Measurements from ENCODE around the gene TRIP6.

Gene TRIP6

DNA sequence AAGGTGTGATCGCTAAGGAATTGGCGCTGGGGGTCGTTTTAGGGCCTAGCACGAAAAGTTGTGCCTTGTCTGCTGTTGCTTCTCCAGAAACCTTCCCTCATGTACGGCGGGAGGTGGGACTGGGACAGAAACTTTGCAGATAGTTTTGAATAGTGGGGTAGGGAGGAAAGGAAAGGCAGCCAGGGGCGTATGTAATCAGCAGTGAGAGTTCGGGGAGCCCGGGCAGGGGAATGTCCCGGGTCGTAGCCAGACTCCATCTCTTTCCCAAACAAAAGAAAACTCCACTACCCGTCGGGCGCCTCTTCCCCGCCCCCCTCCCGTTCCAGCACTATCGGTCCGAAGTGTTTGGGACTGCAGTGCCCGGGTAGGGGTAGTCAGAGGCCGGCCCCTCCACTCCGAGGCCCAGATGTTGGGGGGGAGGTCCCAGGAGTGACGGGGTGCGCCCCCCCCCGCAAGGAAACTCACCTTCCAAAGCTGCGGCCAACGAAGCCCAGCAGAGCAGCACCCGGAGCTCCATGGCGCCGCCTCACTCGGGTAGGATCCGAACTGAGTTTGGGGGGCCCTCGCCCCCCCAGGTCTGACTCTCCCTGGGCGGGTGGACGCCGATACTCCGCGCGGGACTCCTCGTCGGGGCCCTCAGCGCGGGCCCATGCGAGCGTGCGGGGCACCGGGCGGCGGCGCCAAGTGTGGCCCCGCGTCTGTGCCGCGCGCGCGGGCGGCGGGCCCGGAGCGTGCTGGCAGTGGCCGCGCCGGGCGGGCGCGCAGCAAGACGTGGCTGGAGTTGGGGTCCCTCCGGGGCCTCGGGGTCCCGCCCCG, 40.5 kb upstream of the TRIP6 start:
- peak overlapping the region; percentile 74 for H3K4me3 ChIP-seq (ENCODE audit: low read depth, low read length)
- no peak for DNase-seq (ENCODE audit: low read depth, low spot score)
- TF ChIP-seq, protein P1, sequence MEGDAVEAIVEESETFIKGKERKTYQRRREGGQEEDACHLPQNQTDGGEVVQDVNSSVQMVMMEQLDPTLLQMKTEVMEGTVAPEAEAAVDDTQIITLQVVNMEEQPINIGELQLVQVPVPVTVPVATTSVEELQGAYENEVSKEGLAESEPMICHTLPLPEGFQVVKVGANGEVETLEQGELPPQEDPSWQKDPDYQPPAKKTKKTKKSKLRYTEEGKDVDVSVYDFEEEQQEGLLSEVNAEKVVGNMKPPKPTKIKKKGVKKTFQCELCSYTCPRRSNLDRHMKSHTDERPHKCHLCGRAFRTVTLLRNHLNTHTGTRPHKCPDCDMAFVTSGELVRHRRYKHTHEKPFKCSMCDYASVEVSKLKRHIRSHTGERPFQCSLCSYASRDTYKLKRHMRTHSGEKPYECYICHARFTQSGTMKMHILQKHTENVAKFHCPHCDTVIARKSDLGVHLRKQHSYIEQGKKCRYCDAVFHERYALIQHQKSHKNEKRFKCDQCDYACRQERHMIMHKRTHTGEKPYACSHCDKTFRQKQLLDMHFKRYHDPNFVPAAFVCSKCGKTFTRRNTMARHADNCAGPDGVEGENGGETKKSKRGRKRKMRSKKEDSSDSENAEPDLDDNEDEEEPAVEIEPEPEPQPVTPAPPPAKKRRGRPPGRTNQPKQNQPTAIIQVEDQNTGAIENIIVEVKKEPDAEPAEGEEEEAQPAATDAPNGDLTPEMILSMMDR (IDR thresholded peaks at IDR 0.05; ENCODE audit: insufficient read depth, low read length, missing control alignments): no peak
- CTCF ChIA-PET: interaction anchor here (0.6 to 7.3 kb wide), 10 partner anchors 9 to 135 kb away, joined by 3 to 53 read pairs (median 4); partner anchors contain the start of genes POP7 and SLC12A9
- POLR2A ChIA-PET: interaction anchor here (0.6 to 2.1 kb wide), 8 partner anchors 23 to 152 kb away, joined by 3 to 10 read pairs (median 4); partner anchors contain the start of genes POP7 and SLC12A9

DNA sequence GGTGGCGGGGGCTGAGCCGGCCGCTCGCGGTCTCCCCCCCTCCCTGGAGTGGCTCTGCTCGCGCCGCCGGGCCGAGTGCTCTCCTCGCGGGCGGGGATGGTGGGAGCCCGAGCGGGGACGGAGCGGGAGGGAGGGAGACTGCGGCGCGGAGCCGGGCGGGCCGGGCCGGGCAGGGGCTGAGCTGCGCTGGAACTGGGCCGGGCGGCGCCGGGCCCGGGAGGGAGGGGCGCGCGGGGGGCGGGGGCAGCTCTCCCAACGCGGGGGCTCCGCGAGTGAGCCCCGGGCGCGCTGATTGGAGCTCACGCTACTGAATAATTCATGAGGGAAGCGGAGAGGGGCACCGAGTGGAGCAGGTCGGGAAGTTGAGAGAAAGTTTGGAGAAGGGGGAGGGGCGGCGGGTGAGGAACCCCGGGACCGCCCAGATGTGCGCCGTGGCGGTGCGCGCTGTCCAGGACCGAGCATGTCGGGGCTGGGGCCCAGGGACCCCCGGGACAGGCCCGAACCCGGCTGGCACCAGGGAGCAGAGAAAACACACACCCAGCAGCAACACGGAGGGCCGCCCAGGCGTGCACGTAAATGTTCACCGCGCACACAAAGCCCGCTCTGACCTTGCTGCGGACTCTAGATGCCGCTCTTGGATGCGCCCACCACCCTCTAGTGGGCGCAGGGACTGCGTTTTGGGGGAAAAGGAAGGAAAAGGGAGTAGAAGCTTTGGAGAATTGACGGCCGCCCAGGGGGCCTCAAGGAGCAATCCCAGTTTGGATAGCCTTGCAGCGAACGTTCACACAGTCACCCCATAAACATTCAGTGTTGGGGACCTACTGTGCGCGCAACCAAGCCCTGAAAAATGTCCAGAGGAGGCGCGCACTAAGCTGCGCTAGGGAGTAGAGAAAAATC, 39.6 kb upstream of the TRIP6 start, which contains the start of gene EPHB4:
Gene EPHB4, minus strand, starts transcription at position 194 of the 897 bp plus-strand sequence. CDS start 493 bp downstream, outside the sequence.
- peak within 1 kb of the TSS; percentile 74 for H3K4me3 ChIP-seq (ENCODE audit: low read depth, low read length)
- ChIA-PET POLR2A (interaction anchor here (0.7 to 2.1 kb wide), 7 partner anchors 24 to 153 kb away, joined by 3 to 10 read pairs (median 4); partner anchors contain the start of genes POP7 and SLC12A9), CTCF (interaction anchor here (0.6 to 7.3 kb wide), 15 partner anchors 9 to 136 kb away, joined by 3 to 53 read pairs (median 5); partner anchors contain the start of genes POP7 and SLC12A9)
- no peak for DNase-seq (ENCODE audit: low read depth, low spot score)
- TF ChIP-seq, protein P1 (IDR thresholded peaks at IDR 0.05; ENCODE audit: insufficient read depth, low read length, missing control alignments): peak; percentile 61

DNA sequence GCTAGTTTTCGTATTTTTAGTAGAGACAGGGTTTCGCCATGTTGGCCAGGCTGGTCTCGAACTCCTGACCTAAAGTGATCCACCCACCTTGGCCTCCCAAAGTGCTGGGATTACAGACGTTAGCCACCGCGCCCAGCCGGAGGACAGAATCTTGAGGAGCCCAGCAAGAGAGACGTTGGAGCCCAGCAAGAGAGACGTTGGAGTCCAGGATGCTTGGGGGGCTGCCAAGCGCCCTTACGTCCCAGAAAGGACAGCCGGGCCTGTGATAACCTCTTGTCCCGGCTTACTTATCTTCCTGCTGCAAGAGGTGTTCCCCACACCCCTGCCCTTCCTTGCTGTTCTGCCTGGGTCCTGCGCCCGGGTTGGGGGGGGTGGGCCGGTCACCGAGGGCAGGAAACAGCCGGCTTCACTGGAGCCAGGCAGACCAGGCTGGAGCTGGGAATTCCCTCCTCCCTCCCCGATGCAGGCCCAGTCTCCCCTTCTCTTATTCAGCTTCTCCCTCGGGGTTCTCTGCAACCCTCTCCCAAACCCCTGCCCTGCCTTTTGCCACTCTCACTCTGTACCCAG, 38.0 kb upstream of the TRIP6 start:
- H3K4me3 ChIP-seq (ENCODE audit: low read depth, low read length): no peak overlapping the region
- no peak for DNase-seq (ENCODE audit: low read depth, low spot score)
- POLR2A ChIA-PET: no interaction called here
- CTCF ChIA-PET: interaction anchor here (1.0 to 7.3 kb wide), 6 partner anchors 22 to 138 kb away, joined by 4 to 53 read pairs (median 9); partner anchors contain the start of genes POP7 and SLC12A9
- TF ChIP-seq, protein P1 (IDR thresholded peaks at IDR 0.05; ENCODE audit: insufficient read depth, low read length, missing control alignments): no peak

DNA sequence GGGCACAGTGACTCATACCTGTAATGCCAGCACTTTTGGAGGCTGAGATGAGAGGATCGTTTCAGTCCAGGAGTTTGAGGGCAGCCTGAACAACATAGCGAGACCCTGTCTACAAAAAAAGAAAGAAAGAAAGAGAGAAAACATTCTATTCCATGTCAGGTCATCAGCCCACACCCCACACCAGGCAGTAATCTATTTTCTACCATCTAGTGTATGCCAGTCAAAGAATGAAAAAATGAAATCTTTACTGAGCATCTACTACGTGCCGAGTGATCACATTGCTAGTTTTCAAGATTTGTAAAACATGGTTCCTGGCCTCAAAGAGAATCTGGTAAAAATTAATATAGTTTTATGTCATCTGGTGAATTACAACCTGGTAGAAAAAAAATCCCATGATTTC, 36.8 kb upstream of the TRIP6 start:
- POLR2A ChIA-PET: no interaction called here
- no peak overlapping the region for H3K4me3 ChIP-seq (ENCODE audit: low read depth, low read length)
- TF ChIP-seq, protein P1 (IDR thresholded peaks at IDR 0.05; ENCODE audit: insufficient read depth, low read length, missing control alignments): no peak
- CTCF ChIA-PET: interaction anchor here (2.7 kb wide), 1 partner anchor 31 kb away, joined by 8 read pairs; no protein-coding TSS in a partner anchor
- DNase-seq (ENCODE audit: low read depth, low spot score): no peak

DNA sequence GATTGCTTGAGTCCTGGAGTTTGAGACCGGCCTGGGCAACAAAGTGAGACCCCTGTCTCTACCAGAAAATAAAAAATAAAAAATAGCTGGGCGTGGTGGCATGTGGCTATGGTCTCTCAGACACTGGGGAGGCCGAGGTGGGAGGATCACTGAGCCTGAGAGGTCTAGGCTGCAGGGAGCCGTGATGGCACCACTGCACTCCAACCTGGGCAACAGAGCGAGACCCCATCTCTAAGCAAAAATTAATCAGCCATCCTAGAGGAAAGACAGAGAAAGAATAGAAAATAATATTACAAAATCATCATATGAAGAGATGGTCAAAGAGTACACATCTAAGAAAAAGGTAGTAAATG, 34.9 kb upstream of the TRIP6 start:
- CTCF ChIA-PET: interaction anchor here (0.6 to 2.7 kb wide), 7 partner anchors 8 to 142 kb away, joined by 3 to 16 read pairs (median 3); partner anchors contain the start of gene SLC12A9

More for the DNA sequence above, 34.9 kb upstream of the TRIP6 start:
- POLR2A ChIA-PET: no interaction called here
- DNase-seq (ENCODE audit: low read depth, low spot score): no peak
- no peak overlapping the region for H3K4me3 ChIP-seq (ENCODE audit: low read depth, low read length)
- TF ChIP-seq, protein P1 (IDR thresholded peaks at IDR 0.05; ENCODE audit: insufficient read depth, low read length, missing control alignments): no peak
